ENCODE results near the gene ACTR8.

ACTR8 gene

DNA sequence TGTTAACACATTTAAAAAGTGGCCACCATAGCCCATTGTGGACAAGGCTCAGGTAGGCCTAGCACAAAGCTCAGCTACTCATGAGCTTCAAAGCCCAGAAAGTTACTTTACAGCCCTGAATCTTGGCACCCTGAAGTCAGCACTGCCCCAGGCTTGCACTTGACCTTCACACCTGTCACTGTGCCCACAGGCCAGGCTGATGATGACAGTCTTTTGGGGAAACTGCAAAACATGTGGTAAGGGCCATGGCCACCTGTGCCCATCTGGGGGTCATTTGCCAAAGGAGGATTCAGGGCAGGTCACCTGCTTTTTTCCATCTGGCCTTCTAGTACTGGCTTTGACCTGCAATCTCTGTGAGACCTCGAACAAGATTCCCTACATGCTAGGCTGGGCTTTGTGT is 46.7 kb downstream of the ACTR8 start:
- DNase-seq = no peak

DNA sequence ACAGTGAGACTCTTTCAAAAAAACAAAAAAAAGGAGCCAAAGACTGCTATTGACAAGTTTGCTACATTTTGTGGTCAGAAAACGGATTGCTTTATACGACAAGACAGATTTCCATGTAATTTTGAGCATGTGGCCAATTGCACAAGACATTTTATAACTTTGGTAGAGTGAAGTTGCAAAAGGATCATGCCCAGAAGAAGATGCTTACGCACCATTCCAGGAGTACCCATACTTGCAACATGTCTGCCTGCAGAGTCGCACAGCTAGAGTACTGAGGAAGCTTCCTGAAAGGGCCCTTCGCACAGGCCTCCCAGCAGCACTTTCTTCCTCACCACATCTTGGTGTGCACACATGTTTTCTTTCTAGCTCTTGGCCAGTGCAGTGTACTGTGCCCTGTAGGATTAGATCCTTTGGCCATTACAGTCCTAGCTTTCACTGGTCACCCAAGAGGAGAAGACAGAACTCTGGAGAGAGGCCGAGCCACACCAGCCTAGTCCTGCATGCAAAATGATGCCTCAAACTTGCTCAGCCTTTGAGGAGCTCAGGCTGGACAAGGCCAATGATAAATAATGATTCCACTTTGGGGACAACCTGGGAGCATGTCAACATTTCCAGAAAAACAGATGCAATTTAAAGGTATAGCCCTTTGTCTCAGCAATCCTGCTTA is 47.4 kb downstream of the ACTR8 start:
- no peak for DNase-seq

DNA sequence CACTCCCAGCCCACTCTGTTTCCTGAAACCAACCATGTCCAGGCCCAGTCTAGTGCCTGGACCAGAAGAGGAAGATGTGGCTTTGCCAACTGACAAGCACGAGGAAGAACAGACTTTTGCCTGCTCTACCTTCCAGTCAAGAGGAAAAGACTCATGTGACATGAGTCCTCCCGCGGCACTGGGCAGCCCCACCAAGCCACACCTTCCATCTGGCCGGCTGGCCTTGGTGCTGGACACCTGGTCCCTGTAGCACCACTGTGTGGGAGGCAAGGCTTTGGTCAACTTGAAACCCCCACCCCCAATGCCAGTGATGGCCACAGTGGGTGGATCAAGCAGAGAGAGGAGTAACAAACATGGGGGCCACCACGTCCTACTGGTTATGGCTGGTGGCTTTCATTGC is 48.3 kb downstream of the ACTR8 start:
- no peak for DNase-seq

DNA sequence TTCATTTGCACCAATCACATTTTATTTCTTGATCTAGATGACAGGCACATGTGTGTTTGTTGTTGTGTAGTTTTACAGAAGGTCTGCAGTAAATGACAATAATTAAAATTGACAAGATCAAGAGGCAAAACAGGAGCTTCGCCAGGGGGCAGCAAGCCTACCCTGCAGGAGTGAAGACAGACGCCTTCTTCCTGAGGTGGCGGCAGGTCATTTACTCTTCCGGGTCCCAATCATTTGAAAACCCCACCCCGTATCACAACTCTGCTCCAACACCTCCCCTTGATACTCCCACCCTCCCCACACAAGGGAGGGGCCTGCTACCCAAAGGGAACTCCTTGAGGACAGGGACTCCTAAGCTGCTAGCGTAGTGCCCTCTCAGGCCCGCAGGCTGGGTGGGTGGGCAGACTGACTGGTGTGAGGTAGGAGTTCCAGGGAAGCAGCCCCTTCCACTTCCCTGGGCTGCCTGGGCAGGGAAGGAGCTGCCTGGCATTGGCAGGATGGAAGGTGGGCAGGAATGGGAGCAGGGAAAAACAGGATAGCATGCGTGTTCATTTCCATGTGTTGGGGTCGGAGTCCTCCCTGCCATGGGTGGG is 48.8 kb downstream of the ACTR8 start:
- no peak for DNase-seq

DNA sequence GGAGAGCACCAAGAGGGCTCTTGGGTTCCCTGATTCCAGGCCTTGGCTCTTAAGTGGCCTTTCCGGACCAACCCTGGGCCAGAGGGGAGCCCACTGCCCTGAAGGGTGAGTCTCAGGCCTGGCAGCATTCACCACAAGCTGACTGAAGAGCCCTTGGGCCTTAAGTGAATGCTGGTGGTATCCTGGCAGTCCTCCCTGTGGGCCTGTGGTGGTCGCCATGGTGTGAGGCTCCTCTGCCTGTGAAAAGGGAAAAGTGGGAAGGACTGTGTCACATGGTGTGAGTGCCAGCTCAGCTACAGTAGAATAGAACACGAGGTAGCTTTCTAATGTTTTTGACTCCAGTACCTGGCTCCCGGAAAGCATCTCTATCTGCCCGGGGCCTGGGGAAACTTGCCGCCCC is 51.0 kb downstream of the ACTR8 start:
- no peak for DNase-seq

DNA sequence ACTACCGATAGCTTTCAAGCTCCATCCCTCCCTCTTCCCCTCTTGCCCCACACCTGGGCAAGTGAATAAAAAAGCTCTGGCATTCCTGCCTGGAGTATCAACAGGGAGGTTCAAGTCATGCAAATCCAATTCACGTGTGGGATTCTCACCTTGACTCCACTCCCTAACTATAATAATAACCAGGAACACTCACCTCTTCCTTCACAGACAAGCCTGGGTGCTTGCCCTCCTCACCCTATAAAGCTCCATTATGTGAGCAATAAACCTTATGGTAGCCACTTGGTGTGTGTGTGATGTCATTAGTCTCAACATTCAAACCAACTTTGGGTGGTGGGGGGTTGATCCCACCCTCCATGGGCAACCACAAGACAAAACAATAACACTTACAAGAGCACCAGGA is 52.3 kb downstream of the ACTR8 start:
- no peak for DNase-seq

DNA sequence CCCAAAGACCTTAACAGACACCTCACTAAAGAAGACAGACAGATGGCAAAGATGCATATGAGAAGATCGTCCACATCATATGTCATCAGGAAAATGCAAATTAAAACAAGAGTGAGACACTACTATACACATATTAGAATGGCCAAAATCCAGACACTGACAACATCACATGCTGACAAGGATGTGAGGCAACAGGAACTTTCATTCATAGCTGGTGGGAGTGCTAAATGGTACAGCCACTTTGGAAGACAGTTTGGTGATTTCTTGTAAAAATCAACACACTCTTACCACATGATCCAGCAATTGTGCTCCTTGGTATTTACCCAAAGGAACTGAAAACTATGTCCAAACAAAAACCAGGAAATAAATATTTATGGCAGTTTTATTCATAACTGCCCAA is 53.4 kb downstream of the ACTR8 start:
- DNase-seq = no peak

DNA sequence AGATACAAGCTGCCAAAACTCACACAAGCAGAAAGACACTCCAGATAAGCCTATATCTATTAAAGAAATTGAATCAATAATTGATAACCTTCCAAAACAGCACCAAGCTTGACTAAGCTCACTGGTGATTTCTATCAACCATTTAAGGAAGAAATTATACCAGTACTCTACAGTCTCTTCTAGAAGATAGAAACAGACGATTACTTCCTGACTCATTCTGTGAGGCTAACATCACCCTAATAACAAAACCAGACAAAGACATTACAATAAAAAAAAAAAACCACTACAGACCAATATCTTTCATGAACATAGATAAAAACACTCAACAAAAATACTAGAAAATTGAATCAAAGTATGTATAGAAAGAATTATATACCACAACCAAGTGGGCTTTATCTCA is 55.9 kb downstream of the ACTR8 start:
- DNase-seq = peak in 1 of 5 experiments; percentile 76

DNA sequence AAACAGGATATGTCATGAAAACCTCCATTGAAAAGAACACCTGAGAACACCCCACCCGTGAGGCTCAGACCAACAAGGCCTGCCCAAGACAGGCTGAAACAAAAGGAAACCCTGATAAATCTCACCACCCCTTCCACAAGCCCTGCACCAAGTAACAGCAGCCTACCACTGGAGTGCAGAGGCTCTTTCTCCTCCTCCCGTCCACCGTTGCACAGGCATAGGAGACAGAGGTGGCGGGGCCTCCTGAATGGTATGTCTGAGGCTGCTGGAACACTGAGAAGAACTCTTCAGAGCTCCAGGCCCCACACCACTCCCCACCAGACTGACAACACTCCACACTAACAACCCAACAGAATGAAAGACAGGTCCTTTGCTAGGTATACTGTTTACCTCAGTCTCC is 57.2 kb downstream of the ACTR8 start:
- DNase-seq = no peak

DNA sequence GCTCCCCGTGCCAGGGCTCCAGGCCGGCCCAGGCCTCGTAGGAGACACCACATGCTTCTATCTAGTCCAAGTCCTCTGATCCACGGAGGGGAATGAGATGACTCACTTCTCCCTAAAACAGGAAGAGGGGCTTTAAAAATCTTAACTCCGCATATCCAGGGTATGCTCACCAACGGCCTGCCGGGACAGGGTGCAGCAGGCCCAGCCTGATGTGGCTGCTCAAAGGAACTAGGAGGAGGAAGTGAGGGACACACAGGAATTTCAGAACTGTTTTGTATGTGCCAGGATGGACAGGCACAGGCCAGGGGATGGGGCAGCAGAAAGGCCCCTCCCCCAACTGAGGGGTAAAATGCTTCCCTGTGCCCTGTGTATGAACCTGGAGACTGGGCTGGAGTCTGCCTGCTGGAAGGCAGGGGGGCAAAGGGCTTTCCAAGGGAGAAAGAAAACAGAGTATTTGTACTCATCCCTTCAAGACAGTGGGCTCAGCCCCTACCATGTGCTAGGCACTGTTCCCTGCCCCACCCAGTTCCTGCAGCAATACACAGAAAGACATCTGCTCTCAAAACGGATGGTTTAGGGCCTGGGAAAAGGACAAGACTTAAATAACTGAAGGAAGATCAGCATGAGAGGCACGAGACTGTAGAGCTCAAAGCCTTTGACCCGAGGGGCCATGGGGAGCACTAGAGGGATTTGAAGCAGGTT is 57.8 kb downstream of the ACTR8 start:
- no peak for DNase-seq

DNA sequence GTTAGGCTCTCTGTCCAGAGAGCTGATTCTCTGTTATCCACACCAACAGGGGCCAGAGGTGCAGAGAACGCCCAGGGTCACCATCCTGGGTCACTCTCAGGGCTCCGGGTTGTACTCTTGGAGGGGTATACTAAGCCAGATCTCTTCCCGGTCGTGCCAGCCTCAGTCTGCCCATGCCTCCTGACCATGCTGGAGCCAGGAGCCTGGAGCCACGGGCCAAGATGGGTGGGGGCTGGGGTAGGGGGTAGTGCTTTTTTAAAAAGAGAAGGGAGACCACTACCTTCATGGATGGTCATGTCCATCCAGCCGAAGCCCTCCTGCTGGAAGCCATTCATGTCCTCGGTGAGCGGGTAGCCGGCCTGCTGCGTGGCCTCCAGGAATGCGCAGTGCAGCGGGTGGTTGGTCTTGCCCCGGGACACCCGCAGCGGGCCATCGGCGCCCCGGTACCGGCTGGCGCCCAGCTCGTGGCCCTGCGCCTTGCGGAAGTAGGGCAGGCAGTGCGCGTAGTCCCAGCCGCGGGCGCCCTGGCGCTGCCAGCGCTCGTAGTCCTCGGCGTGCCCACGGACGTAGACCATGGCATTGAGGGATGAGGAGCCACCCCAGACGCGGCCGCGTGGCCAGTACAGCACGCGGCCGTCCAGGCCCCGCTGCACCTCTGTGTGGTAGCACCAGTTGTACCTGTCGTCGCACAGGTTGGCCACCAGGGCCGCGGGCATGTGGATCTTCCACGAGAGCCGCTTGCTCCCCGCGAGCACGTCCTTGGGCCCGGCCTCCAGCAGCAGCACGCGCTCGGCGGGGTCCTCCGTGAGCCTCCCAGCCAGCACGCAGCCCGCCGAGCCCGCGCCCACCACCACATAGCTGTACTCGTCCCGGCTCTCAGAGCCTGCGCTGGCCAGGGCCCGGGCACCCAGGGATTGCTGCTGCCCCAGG is 58.7 kb downstream of the ACTR8 start:
- DNase-seq = no peak

DNA sequence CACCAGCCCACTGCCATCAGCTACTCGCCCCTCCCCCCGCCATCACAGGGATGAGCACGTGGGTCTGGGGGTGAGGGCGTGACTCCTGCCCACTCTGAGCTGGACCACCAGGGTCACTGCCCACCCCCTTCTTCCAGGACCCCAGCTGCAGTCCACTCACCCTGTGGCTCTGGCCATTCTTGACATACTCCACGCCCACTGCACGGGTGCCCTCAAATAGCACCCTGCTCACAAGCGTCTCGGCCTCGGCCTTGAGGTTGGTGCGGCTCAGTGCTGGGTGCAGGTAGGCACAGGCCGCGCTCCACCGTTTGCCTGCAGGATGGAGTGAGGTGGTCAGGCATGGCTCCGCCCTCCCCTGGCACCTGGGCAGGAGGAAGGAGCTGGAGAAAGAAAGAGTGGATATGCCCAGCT is 59.6 kb downstream of the ACTR8 start:
- DNase-seq = no peak

DNA sequence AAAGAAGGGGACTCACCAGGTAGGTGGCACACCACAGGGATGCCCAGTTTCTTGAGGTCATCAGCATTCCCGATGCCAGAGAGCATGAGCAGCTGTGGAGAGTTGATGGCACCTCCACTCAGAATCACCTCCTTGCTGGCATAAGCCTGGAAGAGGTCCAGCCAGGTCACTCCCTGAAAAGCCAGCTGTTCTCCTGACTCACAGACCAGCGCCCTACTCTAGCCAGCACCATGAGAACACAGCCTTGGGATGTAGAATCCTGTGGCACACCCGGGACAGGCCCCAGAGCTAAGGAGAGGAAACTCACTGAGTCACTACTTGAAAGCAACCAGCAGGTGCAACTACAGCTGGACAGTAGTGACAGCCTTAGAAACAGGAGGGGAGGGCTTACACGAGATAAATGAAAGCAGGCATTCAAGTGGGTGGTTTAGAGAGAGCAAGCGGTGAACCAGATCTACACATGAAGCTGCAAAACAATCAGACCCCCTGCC is 60.3 kb downstream of the ACTR8 start:
- DNase-seq = no peak

DNA sequence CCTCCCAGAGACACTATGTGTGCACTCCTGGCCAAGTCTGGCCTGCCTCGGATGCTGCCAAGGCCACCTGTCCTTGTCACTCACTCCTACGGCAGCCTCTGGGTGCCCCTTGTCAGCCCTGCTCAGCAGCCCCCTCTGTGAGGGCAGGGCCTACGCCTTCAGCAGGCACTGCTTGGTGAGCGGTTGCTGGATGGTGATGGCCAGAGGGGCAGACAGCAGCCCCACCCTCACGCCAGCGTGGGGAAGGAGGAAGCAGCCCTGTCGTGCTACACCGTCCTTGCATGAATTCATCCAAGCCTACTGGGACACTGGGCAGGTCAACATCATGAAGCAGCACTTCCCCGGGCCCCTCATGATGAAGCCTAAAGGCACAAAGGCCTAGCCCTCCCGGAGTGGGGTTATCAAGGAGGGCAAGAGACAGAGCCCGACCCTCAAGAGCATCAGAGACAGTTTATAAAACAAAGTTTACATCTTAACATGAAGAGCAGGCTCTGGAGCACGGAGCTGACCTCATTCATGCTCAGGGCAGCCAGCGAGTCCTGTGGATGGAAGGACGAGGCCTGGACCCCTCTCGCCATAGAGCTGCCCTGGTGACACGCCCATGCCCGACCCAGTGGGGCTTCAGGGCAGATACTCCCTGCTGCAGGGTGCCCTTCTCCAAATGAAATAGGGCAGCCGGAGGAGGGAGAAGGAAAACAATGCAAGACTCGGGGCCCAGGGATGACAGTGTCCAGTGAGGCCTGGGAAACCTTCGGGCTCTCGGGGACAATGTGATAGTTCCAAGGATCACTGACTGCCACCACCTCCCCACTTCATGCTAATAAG is 61.0 kb downstream of the ACTR8 start:
- no peak for DNase-seq

DNA sequence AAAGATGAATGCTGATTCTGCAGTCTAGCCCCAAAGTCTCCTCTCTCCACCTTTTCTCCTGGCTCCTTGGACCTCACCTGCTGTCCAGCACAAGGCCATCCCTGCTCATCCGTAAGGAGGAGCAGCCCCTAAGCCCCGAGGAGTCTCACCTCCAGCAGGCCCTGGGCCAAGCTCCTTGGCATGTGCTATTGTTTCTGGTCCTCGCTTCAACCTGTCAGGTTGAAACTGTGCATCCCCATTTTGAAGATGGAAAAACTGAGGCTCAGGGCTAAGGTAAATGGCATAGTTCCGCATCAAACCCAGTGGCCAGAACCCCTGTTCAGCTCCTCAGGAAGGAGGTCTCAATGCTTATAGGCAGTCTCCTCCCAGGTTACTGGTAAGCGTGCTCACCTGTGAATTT is 61.9 kb downstream of the ACTR8 start:
- DNase-seq = no peak

DNA sequence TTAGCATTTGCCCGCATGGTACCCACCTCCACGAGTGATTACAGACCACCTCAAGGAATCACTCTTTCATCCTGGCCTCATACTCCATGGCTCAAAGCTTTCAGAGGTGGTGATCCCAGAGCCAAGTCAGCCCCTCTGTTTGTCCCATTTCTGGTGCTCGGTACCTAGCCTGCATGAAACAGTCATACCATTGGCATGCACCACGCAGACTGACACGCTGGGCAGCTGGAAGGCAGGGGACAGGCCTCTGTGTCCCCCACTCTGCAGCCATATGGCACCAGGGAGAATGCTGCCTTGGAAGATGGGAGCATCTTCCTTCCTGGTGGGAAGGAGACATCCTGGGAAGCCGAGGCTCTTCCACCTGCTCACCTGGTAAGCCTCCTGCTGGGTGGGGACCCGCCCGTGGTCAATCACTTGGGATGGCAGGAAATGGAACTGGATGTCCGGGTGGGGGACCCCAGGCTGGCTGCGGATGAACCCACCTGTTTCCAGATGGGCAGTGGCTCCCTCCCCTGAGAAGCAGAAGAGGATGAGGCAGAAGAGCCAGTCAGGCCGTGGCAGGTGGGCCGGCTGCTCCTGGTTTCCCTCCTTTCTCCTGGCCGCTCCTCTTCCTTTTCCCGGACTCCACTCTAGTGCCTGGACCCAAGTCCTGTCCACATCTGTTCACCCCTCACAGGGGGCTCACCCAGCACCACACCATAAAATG is 62.6 kb downstream of the ACTR8 start:
- no peak for DNase-seq

DNA sequence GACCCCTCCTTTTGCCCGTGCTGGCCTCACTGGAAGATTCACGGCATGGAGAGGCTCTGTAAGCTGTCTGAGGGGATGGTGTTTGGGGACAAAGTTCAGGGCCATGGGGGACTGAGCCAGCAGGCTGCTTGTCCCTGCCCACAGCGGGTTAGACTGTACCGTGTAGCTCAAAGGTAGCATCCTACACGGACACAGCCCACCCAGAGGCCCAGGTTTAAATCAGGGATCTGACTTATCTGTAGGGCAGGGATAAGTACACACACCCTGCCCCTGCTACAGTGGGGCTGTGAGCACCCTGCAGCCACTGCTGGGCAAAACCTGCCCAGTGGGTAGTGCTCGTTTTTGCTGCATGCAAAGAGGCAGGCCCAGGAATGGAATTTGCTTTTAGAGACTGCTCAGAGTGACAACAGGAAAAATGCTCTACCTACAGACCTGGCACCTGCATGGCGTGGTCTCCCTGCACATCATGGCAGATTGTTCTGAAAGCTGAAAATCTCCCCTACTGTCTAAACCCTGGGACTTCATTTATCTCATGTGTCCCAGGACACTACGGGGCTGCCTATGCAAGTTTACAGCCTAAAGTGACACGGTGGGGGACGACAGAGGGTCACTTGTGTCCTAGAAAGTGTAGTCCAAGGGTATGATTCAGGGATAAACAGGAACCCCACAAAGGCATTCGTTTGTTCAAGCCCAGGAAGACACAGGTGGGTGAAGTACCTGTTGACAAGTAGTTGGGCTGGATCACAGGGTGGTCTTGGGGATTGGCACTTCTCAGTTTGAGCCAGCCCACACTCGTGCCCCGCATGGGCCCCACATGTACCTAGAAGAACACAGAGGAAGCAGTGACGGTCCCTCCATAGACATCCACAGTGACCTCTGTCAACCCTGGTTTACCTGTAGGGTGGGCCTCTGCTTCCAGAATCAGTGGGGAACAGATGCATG is 63.5 kb downstream of the ACTR8 start:
- DNase-seq = no peak

DNA sequence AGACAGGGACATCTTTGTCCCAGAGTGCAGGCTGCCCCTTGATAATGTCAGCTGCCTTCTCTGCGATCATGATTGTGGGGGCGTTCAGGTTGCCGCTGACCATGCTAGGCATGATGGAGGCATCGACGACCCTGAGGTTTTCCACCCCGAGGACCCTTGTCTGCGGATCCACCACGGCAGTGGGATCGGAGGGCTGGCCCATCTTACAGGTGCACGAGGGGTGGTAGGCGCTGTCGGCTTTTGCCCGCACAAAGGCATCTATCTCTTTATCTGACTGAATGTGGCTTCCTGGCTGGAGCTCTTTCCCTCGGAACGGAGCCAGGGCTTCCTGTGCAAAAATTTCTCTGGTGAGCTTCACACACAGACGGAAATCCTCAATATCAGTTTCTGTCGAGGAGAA is 64.1 kb downstream of the ACTR8 start:
- DNase-seq = no peak

DNA sequence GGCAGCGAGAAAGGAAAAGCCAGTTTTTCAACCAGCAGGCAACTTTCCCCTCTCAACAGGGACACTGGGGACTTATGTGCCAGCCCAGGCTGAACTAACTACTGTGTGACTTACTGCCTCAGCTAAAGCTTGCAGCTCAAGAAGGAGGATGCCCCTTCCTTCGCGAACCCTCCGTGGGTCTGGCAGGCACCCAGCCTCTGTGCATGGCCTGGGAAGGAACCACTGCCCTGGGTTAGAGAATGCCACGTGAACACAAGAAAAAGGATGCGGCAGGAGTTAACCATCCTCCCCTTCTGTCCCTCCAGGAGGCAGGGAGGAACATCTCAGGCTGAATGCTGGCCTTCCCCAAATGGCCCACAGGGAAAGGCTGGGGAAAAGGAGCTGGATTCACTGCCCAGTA is 64.7 kb downstream of the ACTR8 start:
- DNase-seq = no peak
